ENCODE data around the gene OR52E6.

DNA sequence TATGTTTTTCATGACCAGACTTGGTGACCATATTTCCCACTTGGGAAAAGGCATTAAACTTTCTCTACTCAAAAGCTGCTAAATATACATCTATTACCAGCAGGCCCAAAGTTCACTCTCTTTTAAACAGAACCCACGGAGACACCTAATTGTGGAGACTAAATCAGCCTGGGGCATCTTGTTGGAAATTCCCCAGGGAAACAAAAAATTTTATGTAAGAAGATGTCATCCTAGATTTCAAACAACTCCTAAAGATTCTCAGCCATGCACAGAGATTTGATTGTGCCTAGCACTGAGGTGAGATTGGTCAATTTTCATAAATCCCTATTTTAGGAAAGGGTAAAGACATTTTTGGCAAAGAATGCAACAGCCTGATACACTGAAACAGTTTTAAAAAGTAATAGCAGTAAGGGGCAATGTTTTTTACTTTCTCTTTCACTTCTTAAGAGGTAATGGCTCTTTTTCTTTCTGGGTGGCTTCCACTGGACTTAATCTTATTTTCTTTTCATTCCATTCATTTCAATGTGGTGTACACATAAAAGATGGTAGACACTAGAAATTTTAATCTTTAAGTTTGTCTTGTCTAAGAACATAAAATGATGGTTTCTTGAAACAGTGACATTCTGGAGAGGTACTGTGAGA, 23.3 kb downstream of the OR52E6 start:
- TF ChIP-seq, protein P1, sequence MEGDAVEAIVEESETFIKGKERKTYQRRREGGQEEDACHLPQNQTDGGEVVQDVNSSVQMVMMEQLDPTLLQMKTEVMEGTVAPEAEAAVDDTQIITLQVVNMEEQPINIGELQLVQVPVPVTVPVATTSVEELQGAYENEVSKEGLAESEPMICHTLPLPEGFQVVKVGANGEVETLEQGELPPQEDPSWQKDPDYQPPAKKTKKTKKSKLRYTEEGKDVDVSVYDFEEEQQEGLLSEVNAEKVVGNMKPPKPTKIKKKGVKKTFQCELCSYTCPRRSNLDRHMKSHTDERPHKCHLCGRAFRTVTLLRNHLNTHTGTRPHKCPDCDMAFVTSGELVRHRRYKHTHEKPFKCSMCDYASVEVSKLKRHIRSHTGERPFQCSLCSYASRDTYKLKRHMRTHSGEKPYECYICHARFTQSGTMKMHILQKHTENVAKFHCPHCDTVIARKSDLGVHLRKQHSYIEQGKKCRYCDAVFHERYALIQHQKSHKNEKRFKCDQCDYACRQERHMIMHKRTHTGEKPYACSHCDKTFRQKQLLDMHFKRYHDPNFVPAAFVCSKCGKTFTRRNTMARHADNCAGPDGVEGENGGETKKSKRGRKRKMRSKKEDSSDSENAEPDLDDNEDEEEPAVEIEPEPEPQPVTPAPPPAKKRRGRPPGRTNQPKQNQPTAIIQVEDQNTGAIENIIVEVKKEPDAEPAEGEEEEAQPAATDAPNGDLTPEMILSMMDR (optimal IDR thresholded peaks at IDR 0.05 in 1 of 3, IDR thresholded peaks at IDR 0.05 in 1 of 3, conservative IDR thresholded peaks at IDR 0.05 in 1 of 3; ENCODE audit: extremely low read depth in 1 of 3, insufficient read depth in 2 of 3, low read length in 3 of 3), result no peak
- TF ChIP-seq EZH2 (IDR thresholded peaks at IDR 0.05; ENCODE audit: low read length), result no peak

Data from keratinocyte (primary cell).